Stimulated activated CD4-positive, alpha-beta T cell treated with anti-CD3 and anti-CD28 coated beads, Interleukin-15, amount 100 ng/mL, for 48 hours (primary cell): ENCODE measurements around the gene TECPR2.

Experiments used
- DNase-seq, 2 donors: peaks; one replicate each; pipeline ENCODE4 v3.0.0-alpha.2; 2020; ENCODE audit warnings: low read depth in 2 of 2

TECPR2 gene

GRCh38 chr14:102464006-102464405 lies 101.3 kb downstream of the TECPR2 start:
- no peak for DNase-seq

- DNase-seq: no peak
Observed at GRCh38 chr14:102464846-102465341, 102.2 kb downstream of the TECPR2 start.

GRCh38 chr14:102469261-102469660 lies 106.5 kb downstream of the TECPR2 start:
- DNase-seq: no peak

- no peak for DNase-seq
Observed at GRCh38 chr14:102471921-102472790, 109.4 kb downstream of the TECPR2 start.

GRCh38 chr14:102472791-102473150 lies 110.0 kb downstream of the TECPR2 start:
- no peak for DNase-seq

- no peak for DNase-seq
Observed at GRCh38 chr14:102473559-102473958, 110.8 kb downstream of the TECPR2 start.

GRCh38 chr14:102474934-102475333 lies 112.2 kb downstream of the TECPR2 start:
- no peak for DNase-seq

GRCh38 chr14:102479107-102479506 lies 116.4 kb downstream of the TECPR2 start:
- DNase-seq: no peak

- DNase-seq: no peak
Observed at GRCh38 chr14:102479777-102480176, 117.0 kb downstream of the TECPR2 start.

- no peak for DNase-seq
Observed at GRCh38 chr14:102481371-102481770, 118.6 kb downstream of the TECPR2 start.

- no peak for DNase-seq
Observed at GRCh38 chr14:102481791-102482238, 119.1 kb downstream of the TECPR2 start.

- no peak for DNase-seq
Observed at GRCh38 chr14:102484316-102484715, 121.6 kb downstream of the TECPR2 start.

GRCh38 chr14:102485693-102486512 lies 123.2 kb downstream of the TECPR2 start:
- no peak for DNase-seq

GRCh38 chr14:102486513-102487203 lies 123.9 kb downstream of the TECPR2 start:
- DNase-seq: no peak

GRCh38 chr14:102487204-102487577 lies 124.5 kb downstream of the TECPR2 start:
- DNase-seq: no peak

GRCh38 chr14:102490456-102490855 lies 127.7 kb downstream of the TECPR2 start:
- DNase-seq: no peak

- no peak for DNase-seq
Observed at GRCh38 chr14:102491366-102491765, 128.6 kb downstream of the TECPR2 start.

- DNase-seq: no peak
Observed at GRCh38 chr14:102491786-102492530, 129.2 kb downstream of the TECPR2 start.

GRCh38 chr14:102492531-102492910 lies 129.8 kb downstream of the TECPR2 start:
- no peak for DNase-seq

- no peak for DNase-seq
Observed at GRCh38 chr14:102493096-102493495, 130.4 kb downstream of the TECPR2 start.

GRCh38 chr14:102493585-102493984 lies 130.8 kb downstream of the TECPR2 start:
- DNase-seq: no peak
